NCI-H187 (cell line): ENCODE data around the gene BAD.
A peak's percentile ranks its signal among the peaks of the same experiment; 100 is the strongest.
"Not testable (repeated sequence)": the region's sequence is repeated elsewhere in the genome, so short reads cannot be mapped to it uniquely, and the experiment has no call there.

Experiments
- DNase-seq, 2 experiments: peaks; one replicate each; lab custom pipeline; 2025; lab: John Stamatoyannopoulos, UW

The BAD gene

GRCh38 chr11:64256300-64256699 lies 28.2 kb downstream of the BAD start:
- DNase-seq: no peak

- DNase-seq: no peak
These were observed 29.0 kb downstream of the BAD start for GRCh38 chr11:64255135-64256128.

- no peak for DNase-seq
These were observed 30.1 kb downstream of the BAD start for GRCh38 chr11:64254326-64254725.

GRCh38 chr11:64253481-64253880 lies 31.0 kb downstream of the BAD start:
- DNase-seq: no peak

GRCh38 chr11:64253043-64253442 lies 31.4 kb downstream of the BAD start:
- DNase-seq: no peak

- DNase-seq: no peak
These were observed 32.2 kb downstream of the BAD start for GRCh38 chr11:64252003-64252872.

- DNase-seq: no peak
These were observed 32.8 kb downstream of the BAD start for GRCh38 chr11:64251753-64252002.

- DNase-seq: peak in 1 of 2 experiments; percentile 14
These were observed 33.3 kb downstream of the BAD start, which contains the start of gene PLCB3 for GRCh38 chr11:64251016-64251752. PLCB3 (plus strand) TSS chr11:64251530; CDS start chr11:64251650, 120 bp downstream.

- DNase-seq: peak in 1 of 2 experiments; percentile 33
These were observed 34.0 kb downstream of the BAD start for GRCh38 chr11:64250415-64251015.

GRCh38 chr11:64249563-64250414 lies 34.7 kb downstream of the BAD start:
- no peak for DNase-seq

GRCh38 chr11:64249038-64249437 lies 35.4 kb downstream of the BAD start:
- DNase-seq: no peak

GRCh38 chr11:64248578-64248977 lies 35.9 kb downstream of the BAD start:
- no peak for DNase-seq

GRCh38 chr11:64247729-64248531 lies 36.5 kb downstream of the BAD start:
- no peak for DNase-seq

- DNase-seq: peak; percentile 40 to 71
These were observed 37.4 kb downstream of the BAD start, which contains the start of gene PPP1R14B for GRCh38 chr11:64246871-64247728. PPP1R14B (minus strand) TSS chr11:64246943; CDS start chr11:64246673, 270 bp downstream.

- DNase-seq: not testable (repeated sequence)
These were observed 37.9 kb downstream of the BAD start for GRCh38 chr11:64246621-64246870.

- no peak for DNase-seq
These were observed 38.5 kb downstream of the BAD start for GRCh38 chr11:64245797-64246620.

- DNase-seq: no peak
These were observed 39.1 kb downstream of the BAD start for GRCh38 chr11:64245401-64245796.

GRCh38 chr11:64244966-64245365 lies 39.5 kb downstream of the BAD start:
- DNase-seq: no peak
